Measurements from ENCODE around the gene SEZ6L. TPM values are rescaled to one million over a fixed set of nuclear protein-coding genes. Genes with fewer than 3 reads are reported as not detected.

The SEZ6L gene
- total RNA-seq, result 1 to 10 TPM in 1 of 4 donors, under 1 TPM in 1, not detected in 2; 0.26 to 2.6 TPM

- no peak for TF ChIP-seq CTCF (IDR thresholded peaks at IDR 0.05)
- TF ChIP-seq POLR2A (IDR thresholded peaks at IDR 0.05), result no peak
- Histone ChIP-seq H3K36me3 (no peaks in the 10 kb centered on the region), H3K4me3 (no peak within 1 kb of the TSS), H3K9me3 (no peaks in the 10 kb centered on the region), H3K4me1 (no peaks in the 10 kb centered on the region), H3K27me3 (peaks cover 5 to 13% of the 10 kb centered on the region in 2 donors), H3K27ac (no peak within 1 kb of the TSS)
- intact Hi-C loops (cut with DNase I; ENCODE audit: low total_unique reads), result no loop called here
- no peak for DNase-seq
Observed at GRCh38 chr22:26169315-26170111, at the start of gene SEZ6L. Gene SEZ6L (plus strand): TSS chr22:26169462. CDS start chr22:26169670, 208 bp downstream.

- H3K27me3 ChIP-seq, result no peaks in the 10 kb centered on the region
- no peaks in the 10 kb centered on the region for H3K36me3 ChIP-seq
- no peak overlapping the region for H3K27ac ChIP-seq
- H3K4me1 ChIP-seq, result no peaks in the 10 kb centered on the region
- intact Hi-C loops (cut with DNase I; ENCODE audit: low total_unique reads), result no loop called here
- TF ChIP-seq POLR2A (IDR thresholded peaks at IDR 0.05), result no peak
- no peak for TF ChIP-seq CTCF (IDR thresholded peaks at IDR 0.05)
- no peak overlapping the region for H3K4me3 ChIP-seq
- DNase-seq, result no peak
- H3K9me3 ChIP-seq, result no peaks in the 10 kb centered on the region
Observed at GRCh38 chr22:26122920-26123468, 46.3 kb upstream of the SEZ6L start.

- TF ChIP-seq POLR2A (IDR thresholded peaks at IDR 0.05) (no peak), CTCF (IDR thresholded peaks at IDR 0.05) (no peak)
- no peaks in the 10 kb centered on the region for H3K4me1 ChIP-seq
- H3K4me3 ChIP-seq, result no peak overlapping the region
- H3K9me3 ChIP-seq, result no peaks in the 10 kb centered on the region
- no peak overlapping the region for H3K27ac ChIP-seq
- H3K27me3 ChIP-seq, result no peaks in the 10 kb centered on the region
- no peak for DNase-seq
- intact Hi-C loops (cut with DNase I; ENCODE audit: low total_unique reads), result no loop called here
- H3K36me3 ChIP-seq, result no peaks in the 10 kb centered on the region
Observed at GRCh38 chr22:26124991-26125725, 44.1 kb upstream of the SEZ6L start.

GRCh38 chr22:26127126-26127525 lies 42.1 kb upstream of the SEZ6L start:
- TF ChIP-seq CTCF (IDR thresholded peaks at IDR 0.05) (no peak), POLR2A (IDR thresholded peaks at IDR 0.05) (no peak)
- no peaks in the 10 kb centered on the region for H3K9me3 ChIP-seq
- intact Hi-C loops (cut with DNase I; ENCODE audit: low total_unique reads), result no loop called here

GRCh38 chr22:26127556-26127955 lies 41.7 kb upstream of the SEZ6L start:
- no peaks in the 10 kb centered on the region for H3K4me1 ChIP-seq
- H3K9me3 ChIP-seq, result no peaks in the 10 kb centered on the region
- TF ChIP-seq CTCF (IDR thresholded peaks at IDR 0.05), result no peak
- no peak for TF ChIP-seq POLR2A (IDR thresholded peaks at IDR 0.05)
- no peaks in the 10 kb centered on the region for H3K27me3 ChIP-seq
- H3K36me3 ChIP-seq, result no peaks in the 10 kb centered on the region
- intact Hi-C loops (cut with DNase I; ENCODE audit: low total_unique reads), result no loop called here
- no peak for DNase-seq
- no peak overlapping the region for H3K27ac ChIP-seq
- H3K4me3 ChIP-seq, result no peak overlapping the region

More at GRCh38 chr22:26127126-26127525, 42.1 kb upstream of the SEZ6L start:
- no peak for DNase-seq
- Histone ChIP-seq H3K27ac (no peak overlapping the region), H3K4me3 (no peak overlapping the region), H3K36me3 (no peaks in the 10 kb centered on the region), H3K4me1 (no peaks in the 10 kb centered on the region), H3K27me3 (no peaks in the 10 kb centered on the region)
